HepG2 (cell line): ENCODE data around the gene EFHD2. TPM values are rescaled to one million over a fixed set of nuclear protein-coding genes. Genes with fewer than 3 reads are reported as not detected.

Source experiments
- AKAP8 ChIP-seq: sonication (generic); formaldehyde crosslinking; IDR thresholded peaks from 2 replicates; pipeline ENCODE4 v1.5.1; 2020; ENCODE audit warnings: mild to moderate bottlenecking, missing genetic modification reagents
- ARNTL ChIP-seq: sonication (generic); formaldehyde crosslinking; IDR thresholded peaks from 2 replicates; pipeline ENCODE4 v1.4.0; 2020; ENCODE audit warnings: mild to moderate bottlenecking, missing genetic modification reagents
- BCL6 ChIP-seq: IDR thresholded peaks from 2 replicates; pipeline ENCODE4 v1.6.1; 2016; ENCODE audit warnings: missing genetic modification reagents, missing compliant biosample characterization
- ELF4 ChIP-seq: sonication (generic); formaldehyde crosslinking; IDR thresholded peaks from 2 replicates; pipeline ENCODE4 v1.5.0; 2020; ENCODE audit warnings: missing genetic modification reagents, mild to moderate bottlenecking, moderate library complexity, borderline replicate concordance
- FOXA1 ChIP-seq, 2 experiments: fragments of 450-650 bp in 1 of 2; sonication (generic) in 1 of 2; formaldehyde crosslinking in 1 of 2; IDR thresholded peaks; 2 replicates each; pipeline versions ENCODE4 v1.4.0 to v1.6.1; 2016 to 2020; ENCODE audit warnings: missing genetic modification reagents in 1 of 2
- HDAC2 ChIP-seq: sonication (generic); formaldehyde crosslinking; IDR thresholded peaks from 2 replicates; pipeline ENCODE4 v1.4.0; 2020; ENCODE audit warnings: missing genetic modification reagents
- MYC ChIP-seq: sonication (generic); formaldehyde crosslinking; IDR thresholded peaks from 2 replicates; pipeline ENCODE4 v1.9.0; 2021; ENCODE audit warnings: missing genetic modification reagents, borderline replicate concordance
- NONO ChIP-seq, 2 experiments: fragments of 450-650 bp in 1 of 2; sonication (generic) in 1 of 2; formaldehyde crosslinking in 1 of 2; IDR thresholded peaks in 1 of 2; conservative IDR thresholded peaks in 1 of 2; 2 replicates each; pipeline versions ENCODE4 v1.6.1 to v1.8.0; 2017 to 2022; ENCODE audit warnings: mild to moderate bottlenecking in 1 of 2, missing genetic modification reagents in 1 of 2, moderate library complexity in 1 of 2
- PATZ1 ChIP-seq: sonication (generic); formaldehyde crosslinking; IDR thresholded peaks from 2 replicates; pipeline ENCODE4 v1.4.0; 2020; ENCODE audit warnings: missing genetic modification reagents
- PLSCR1 ChIP-seq: sonication (generic); formaldehyde crosslinking; IDR thresholded peaks from 2 replicates; pipeline ENCODE4 v1.5.0; 2020; ENCODE audit warnings: missing genetic modification reagents, mild to moderate bottlenecking, borderline replicate concordance
- RORA ChIP-seq: sonication (generic); formaldehyde crosslinking; IDR thresholded peaks from 2 replicates; pipeline ENCODE4 v1.5.0; 2020; ENCODE audit warnings: mild to moderate bottlenecking, missing genetic modification reagents, moderate library complexity
- SKI ChIP-seq: fragments of 450-650 bp; IDR thresholded peaks from one replicate; pipeline ENCODE4 v1.6.1; 2018; ENCODE audit warnings: mild to moderate bottlenecking; ENCODE audit not compliant: partially characterized antibody
- TBP ChIP-seq: sonication (generic); formaldehyde crosslinking; IDR thresholded peaks from 2 replicates; pipeline ENCODE4 v1.5.0; 2020; ENCODE audit warnings: missing genetic modification reagents
- TBX3 ChIP-seq: fragments of 450-650 bp; IDR thresholded peaks from 2 replicates; pipeline ENCODE4 v1.6.1; 2017; ENCODE audit warnings: antibody characterized with exemption, mild to moderate bottlenecking, inconsistent platforms, borderline replicate concordance
- THRA ChIP-seq: sonication (generic); formaldehyde crosslinking; IDR thresholded peaks from 2 replicates; pipeline ENCODE4 v1.4.0; 2020; ENCODE audit warnings: missing genetic modification reagents, borderline replicate concordance
- ZBTB38 ChIP-seq: sonication (generic); formaldehyde crosslinking; IDR thresholded peaks from 2 replicates; pipeline ENCODE4 v1.5.1; 2020; ENCODE audit warnings: mild to moderate bottlenecking, missing genetic modification reagents
- ZNF724P ChIP-seq: sonication (generic); formaldehyde crosslinking; IDR thresholded peaks from 2 replicates; pipeline ENCODE4 v1.8.0; 2022; ENCODE audit warnings: missing genetic modification reagents, borderline replicate concordance
- ZNF776 ChIP-seq: sonication (generic); formaldehyde crosslinking; IDR thresholded peaks from 2 replicates; pipeline ENCODE4 v1.4.0; 2020; ENCODE audit warnings: mild to moderate bottlenecking, missing genetic modification reagents
- polyA plus RNA-seq, 8 experiments: library from polyadenylated mRNA; depleted of rRNA in 3 of 8; stranded (reverse) in 7 of 8; unstranded in 1 of 8; fragments of >200 nt; fragmentation: Illumina TruSeq in 4 of 8; extraction: Trizol in 4 of 8; gene quantifications; 2 replicates each; pipeline versions ENCODE4 v1.2.1 to v1.2.3, GENCODE V29; 2011 to 2016; ENCODE audit warnings: low read depth in 4 of 8, missing spikeins in 1 of 8, mixed read lengths in 1 of 8; ENCODE audit not compliant: insufficient read depth in 1 of 8
- total RNA-seq, 5 experiments: library from RNA; depleted of rRNA; stranded (reverse); fragments of >200 nt; fragmentation: Illumina TruSeq; extraction: Trizol; gene quantifications; 2 replicates each; pipeline ENCODE4 v1.2.3, GENCODE V29; 2016; ENCODE audit warnings: low read depth in 1 of 5
- TF ChIP-seq, protein P1 (sequence below): sonication (generic); formaldehyde crosslinking; IDR thresholded peaks from 2 replicates; pipeline ENCODE4 v1.5.1; 2020; ENCODE audit warnings: missing genetic modification reagents, mild to moderate bottlenecking, borderline replicate concordance
- TF ChIP-seq, protein P2 (sequence below): sonication (generic); formaldehyde crosslinking; IDR thresholded peaks from 2 replicates; pipeline ENCODE4 v1.4.0; 2020; ENCODE audit warnings: mild to moderate bottlenecking, missing genetic modification reagents
- TF ChIP-seq, protein P3 (sequence below): sonication (generic); formaldehyde crosslinking; IDR thresholded peaks from 2 replicates; pipeline ENCODE4 v1.4.0; 2020; ENCODE audit warnings: mild to moderate bottlenecking, missing genetic modification reagents

Gene EFHD2
- total and polyA plus RNA-seq, 2 of the 13 experiments (the other 11 are each of a cell fraction or from before 2014, with no cell fraction given), result 9.4 to 12.7 TPM

GRCh38 chr1:15370781-15371520 is 38.7 kb upstream of the EFHD2 start (continued):
- TF ChIP-seq, protein P1, sequence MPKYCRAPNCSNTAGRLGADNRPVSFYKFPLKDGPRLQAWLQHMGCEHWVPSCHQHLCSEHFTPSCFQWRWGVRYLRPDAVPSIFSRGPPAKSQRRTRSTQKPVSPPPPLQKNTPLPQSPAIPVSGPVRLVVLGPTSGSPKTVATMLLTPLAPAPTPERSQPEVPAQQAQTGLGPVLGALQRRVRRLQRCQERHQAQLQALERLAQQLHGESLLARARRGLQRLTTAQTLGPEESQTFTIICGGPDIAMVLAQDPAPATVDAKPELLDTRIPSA (CRISPR knock-in tag), result no peak
- TF ChIP-seq ZNF724P, result no peak
- no peak for TF ChIP-seq RORA (CRISPR knock-in tag)
- no peak for TF ChIP-seq AKAP8 (CRISPR knock-in tag)
- TF ChIP-seq, protein P2, sequence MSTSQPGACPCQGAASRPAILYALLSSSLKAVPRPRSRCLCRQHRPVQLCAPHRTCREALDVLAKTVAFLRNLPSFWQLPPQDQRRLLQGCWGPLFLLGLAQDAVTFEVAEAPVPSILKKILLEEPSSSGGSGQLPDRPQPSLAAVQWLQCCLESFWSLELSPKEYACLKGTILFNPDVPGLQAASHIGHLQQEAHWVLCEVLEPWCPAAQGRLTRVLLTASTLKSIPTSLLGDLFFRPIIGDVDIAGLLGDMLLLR, result no peak
- no peak for TF ChIP-seq PLSCR1 (CRISPR knock-in tag)
- TF ChIP-seq MYC (CRISPR knock-in tag), result peak; percentile 69; the same call in 1 of the 2 replicates
- TF ChIP-seq ARNTL (CRISPR knock-in tag), result peak; percentile 45; the same call in 1 of the 2 replicates
- TF ChIP-seq TBX3, result no peak
- no peak for TF ChIP-seq PATZ1
- no peak for TF ChIP-seq FOXA1 (IDR thresholded peaks at IDR 0.05)
- TF ChIP-seq FOXA1 (CRISPR knock-in tag; IDR thresholded peaks at IDR 0.05), result no peak
- TF ChIP-seq, protein P3, sequence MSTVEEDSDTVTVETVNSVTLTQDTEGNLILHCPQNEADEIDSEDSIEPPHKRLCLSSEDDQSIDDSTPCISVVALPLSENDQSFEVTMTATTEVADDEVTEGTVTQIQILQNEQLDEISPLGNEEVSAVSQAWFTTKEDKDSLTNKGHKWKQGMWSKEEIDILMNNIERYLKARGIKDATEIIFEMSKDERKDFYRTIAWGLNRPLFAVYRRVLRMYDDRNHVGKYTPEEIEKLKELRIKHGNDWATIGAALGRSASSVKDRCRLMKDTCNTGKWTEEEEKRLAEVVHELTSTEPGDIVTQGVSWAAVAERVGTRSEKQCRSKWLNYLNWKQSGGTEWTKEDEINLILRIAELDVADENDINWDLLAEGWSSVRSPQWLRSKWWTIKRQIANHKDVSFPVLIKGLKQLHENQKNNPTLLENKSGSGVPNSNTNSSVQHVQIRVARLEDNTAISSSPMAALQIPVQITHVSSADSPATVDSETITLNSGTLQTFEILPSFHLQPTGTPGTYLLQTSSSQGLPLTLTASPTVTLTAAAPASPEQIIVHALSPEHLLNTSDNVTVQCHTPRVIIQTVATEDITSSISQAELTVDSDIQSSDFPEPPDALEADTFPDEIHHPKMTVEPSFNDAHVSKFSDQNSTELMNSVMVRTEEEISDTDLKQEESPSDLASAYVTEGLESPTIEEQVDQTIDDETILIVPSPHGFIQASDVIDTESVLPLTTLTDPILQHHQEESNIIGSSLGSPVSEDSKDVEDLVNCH, result no peak
- no peak for TF ChIP-seq NONO (IDR thresholded peaks at IDR 0.05)
- no peak; the same call in 1 of the 2 replicates for TF ChIP-seq NONO (CRISPR knock-in tag; conservative IDR thresholded peaks at IDR 0.05)
- TF ChIP-seq TBP (CRISPR knock-in tag), result no peak
- 0 out of 2 replicates have a peak, but pooled peaks have one; percentile 24 for TF ChIP-seq ZNF776 (CRISPR knock-in tag)
- TF ChIP-seq ZBTB38 (CRISPR knock-in tag), result peak; percentile 62; the same call in 1 of the 2 replicates
- peak; percentile 74 for TF ChIP-seq SKI
- 0 out of 2 replicates have a peak, but pooled peaks have one; percentile 38 for TF ChIP-seq HDAC2 (CRISPR knock-in tag)
- peak; percentile 34; the same call in 1 of the 2 replicates for TF ChIP-seq THRA (CRISPR knock-in tag)
- TF ChIP-seq BCL6 (CRISPR knock-in tag), result peak; percentile 41; the same call in 1 of the 2 replicates
- no peak for TF ChIP-seq ELF4 (CRISPR knock-in tag)
